Colonic mucosa (tissue), 4 donors: ENCODE results near the gene ANKRD11. TPM values are rescaled to one million over a fixed set of nuclear protein-coding genes. Genes with fewer than 3 reads are reported as not detected.

ENCODE experiments used
- DNase-seq: peaks from one replicate; pipeline ENCODE4 v3.0.0-alpha.2; 2020
- H3K27ac ChIP-seq: fragments of 200-600 bp; one replicate; pipeline ENCODE4 v1.8.0; 2021
- H3K27me3 ChIP-seq: fragments of 200-600 bp; one replicate; pipeline ENCODE4 v1.8.0; 2021
- H3K36me3 ChIP-seq: fragments of 200-600 bp; one replicate; pipeline ENCODE4 v1.8.0; 2021
- H3K4me1 ChIP-seq: fragments of 200-600 bp; one replicate; pipeline ENCODE4 v1.8.0; 2021; ENCODE audit warnings: mild to moderate bottlenecking
- H3K4me3 ChIP-seq: fragments of 200-600 bp; one replicate; pipeline ENCODE4 v1.8.0; 2021
- H3K9ac ChIP-seq, 2 donors: one replicate each; pipeline ENCODE4 v1.7.0; 2013; ENCODE audit warnings: control low read depth in 2 of 2, low read depth in 2 of 2, low read length in 2 of 2
- H3K9me3 ChIP-seq: fragments of 200-600 bp; one replicate; pipeline ENCODE4 v1.8.0; 2021
- CTCF ChIP-seq: fragments of 200-600 bp; IDR thresholded peaks from one replicate; pipeline ENCODE4 v1.8.0; 2022; ENCODE audit warnings: antibody characterized with exemption, mild to moderate bottlenecking
- intact Hi-C: fragments of 100-400 bp; cut with DNase I; formaldehyde crosslinking; loops from one replicate; pipeline ENCODE4 v1.14.1; 2022
- total RNA-seq, 2 donors: library from RNA; stranded (reverse); fragmentation: NEBNext Ultra II Directional in 1 of 2; extraction: Animal tissue kit (Norgen Biotek cat#: 25700) in 1 of 2; gene quantifications; one replicate each; pipeline ENCODE4 v1.2.1, GENCODE V29; 2021
- donor health status: healthy.
- donor health status: DM: no; HTN: no; CAD: no.
- donor health status: DM: no; HTN: no; CAD: no.

Gene ANKRD11
- total RNA-seq, 2 donors from 2014 or later, result 69.4 to 129 TPM

GRCh38 chr16:89370081-89370511, 120.3 kb downstream of the ANKRD11 start:
- Histone ChIP-seq H3K27ac (no peak overlapping the region), H3K4me3 (no peak overlapping the region), H3K9ac (no peak overlapping the region), H3K27me3 (no peaks in the 10 kb centered on the region), H3K9me3 (no peaks in the 10 kb centered on the region), H3K36me3 (no peaks in the 10 kb centered on the region), H3K4me1 (no peaks in the 10 kb centered on the region)
- intact Hi-C loops, result no loop called here
- no peak for DNase-seq
- no peak for TF ChIP-seq CTCF

- no peaks in the 10 kb centered on the region for H3K27me3 ChIP-seq
- no peak overlapping the region for H3K9ac ChIP-seq
- H3K36me3 ChIP-seq, result no peaks in the 10 kb centered on the region
- H3K4me3 ChIP-seq, result no peak overlapping the region
- DNase-seq, result no peak
- no peak for TF ChIP-seq CTCF
- peaks cover 4% of the 10 kb centered on the region for H3K4me1 ChIP-seq
- H3K27ac ChIP-seq, result no peak overlapping the region
- no peaks in the 10 kb centered on the region for H3K9me3 ChIP-seq
- intact Hi-C loops, result no loop called here
These were observed 121.0 kb downstream of the ANKRD11 start for GRCh38 chr16:89369266-89369895.

- TF ChIP-seq CTCF, result no peak
- Histone ChIP-seq H3K4me3 (no peak overlapping the region), H3K27me3 (no peaks in the 10 kb centered on the region), H3K27ac (no peak overlapping the region), H3K4me1 (peaks cover 10% of the 10 kb centered on the region), H3K36me3 (no peaks in the 10 kb centered on the region), H3K9ac (no peak overlapping the region), H3K9me3 (no peaks in the 10 kb centered on the region)
- intact Hi-C loops, result no loop called here
- no peak for DNase-seq
These were observed 121.6 kb downstream of the ANKRD11 start for GRCh38 chr16:89368604-89369249.

GRCh38 chr16:89367538-89367915, 122.8 kb downstream of the ANKRD11 start:
- Histone ChIP-seq H3K9ac (no peak overlapping the region), H3K36me3 (no peaks in the 10 kb centered on the region), H3K27me3 (no peaks in the 10 kb centered on the region), H3K4me3 (no peak overlapping the region), H3K4me1 (peaks cover 16% of the 10 kb centered on the region), H3K9me3 (no peaks in the 10 kb centered on the region), H3K27ac (no peak overlapping the region)
- no peak for TF ChIP-seq CTCF
- DNase-seq, result no peak
- intact Hi-C loops, result no loop called here

GRCh38 chr16:89366561-89367537, 123.5 kb downstream of the ANKRD11 start:
- no peaks in the 10 kb centered on the region for H3K36me3 ChIP-seq
- no peak overlapping the region for H3K9ac ChIP-seq
- H3K4me1 ChIP-seq, result peaks cover 20% of the 10 kb centered on the region
- H3K27ac ChIP-seq, result no peak overlapping the region
- intact Hi-C loops, result no loop called here
- no peak for DNase-seq
- no peak for TF ChIP-seq CTCF
- no peaks in the 10 kb centered on the region for H3K27me3 ChIP-seq
- no peaks in the 10 kb centered on the region for H3K9me3 ChIP-seq
- no peak overlapping the region for H3K4me3 ChIP-seq
